ENCODE measurements around the gene TOR2A.

The TOR2A gene

DNA sequence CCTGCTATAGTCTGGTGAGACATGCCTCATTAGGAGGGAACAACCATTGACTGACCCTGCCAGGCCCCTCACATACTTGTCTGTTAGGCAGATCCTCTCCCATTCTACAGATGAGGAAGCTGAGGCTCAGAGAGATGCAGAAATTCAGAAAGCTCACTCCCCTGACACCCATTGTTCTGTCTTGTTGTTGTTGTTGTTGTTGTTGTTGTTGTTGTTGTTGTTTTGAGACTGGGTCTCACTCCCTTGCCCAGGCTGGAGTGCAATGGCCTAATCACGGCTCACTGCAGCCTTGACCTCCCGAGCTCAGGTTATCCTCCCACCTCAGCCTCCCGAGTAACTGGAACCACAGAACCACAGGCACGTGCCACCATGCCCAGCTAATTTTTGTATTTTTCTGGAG is 41.4 kb downstream of the TOR2A start:
- no peak for DNase-seq

DNA sequence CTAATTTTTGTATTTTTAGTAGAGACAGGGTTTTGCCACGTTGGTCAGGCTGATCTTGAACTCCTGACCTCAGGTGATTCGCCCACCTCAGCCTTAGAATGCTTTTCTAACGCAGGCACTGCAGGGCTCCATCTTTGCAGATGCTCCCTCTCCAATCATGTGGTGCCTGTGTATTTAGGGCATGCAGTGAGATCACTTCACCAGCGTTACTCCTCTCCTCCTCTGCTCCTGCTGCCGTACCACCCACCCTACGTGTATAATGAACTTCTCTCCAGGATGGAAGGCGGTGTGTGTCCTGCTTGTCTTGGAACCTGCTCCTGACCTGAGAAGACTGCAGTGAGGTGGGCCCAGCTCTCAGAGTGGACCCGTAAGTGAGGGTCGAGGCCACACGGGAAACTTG is 42.0 kb downstream of the TOR2A start:
- no peak for DNase-seq

DNA sequence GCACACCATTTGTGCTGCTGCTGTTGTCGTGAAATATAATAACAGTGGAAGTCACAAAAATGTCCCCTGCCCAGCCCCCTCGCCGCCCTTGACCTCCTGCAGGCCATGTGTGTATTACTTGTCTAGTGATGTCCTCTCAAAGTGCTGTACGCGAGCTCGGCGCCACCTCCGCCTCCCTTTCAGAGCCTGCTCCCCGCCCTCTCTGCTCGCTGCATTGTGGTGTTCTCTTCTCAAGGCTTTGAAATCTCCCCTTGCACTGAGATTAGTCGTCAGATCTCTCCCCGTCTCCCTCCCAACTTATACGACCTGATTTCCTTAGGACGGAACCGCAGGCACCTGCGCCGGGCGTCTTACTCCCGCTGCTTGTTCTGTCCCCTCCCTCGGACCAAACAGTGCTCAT is 43.0 kb downstream of the TOR2A start:
- DNase-seq = no peak

DNA sequence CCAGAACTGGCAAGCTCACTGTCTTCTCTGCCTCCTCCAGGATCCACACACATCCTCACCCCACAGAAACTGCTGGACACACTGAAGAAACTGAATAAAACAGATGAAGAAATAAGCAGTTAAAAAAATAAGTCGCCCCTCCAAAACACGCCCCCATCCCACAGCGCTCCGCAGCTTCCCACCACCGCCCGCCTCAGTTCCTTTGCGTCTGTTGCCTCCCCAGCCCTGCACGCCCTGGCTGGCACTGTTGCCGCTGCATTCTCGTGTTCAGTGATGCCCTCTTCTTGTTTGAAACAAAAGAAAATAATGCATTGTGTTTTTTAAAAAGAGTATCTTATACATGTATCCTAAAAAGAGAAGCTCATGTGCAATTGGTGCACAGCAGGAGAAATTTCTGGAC is 44.4 kb downstream of the TOR2A start:
- no peak for DNase-seq

DNA sequence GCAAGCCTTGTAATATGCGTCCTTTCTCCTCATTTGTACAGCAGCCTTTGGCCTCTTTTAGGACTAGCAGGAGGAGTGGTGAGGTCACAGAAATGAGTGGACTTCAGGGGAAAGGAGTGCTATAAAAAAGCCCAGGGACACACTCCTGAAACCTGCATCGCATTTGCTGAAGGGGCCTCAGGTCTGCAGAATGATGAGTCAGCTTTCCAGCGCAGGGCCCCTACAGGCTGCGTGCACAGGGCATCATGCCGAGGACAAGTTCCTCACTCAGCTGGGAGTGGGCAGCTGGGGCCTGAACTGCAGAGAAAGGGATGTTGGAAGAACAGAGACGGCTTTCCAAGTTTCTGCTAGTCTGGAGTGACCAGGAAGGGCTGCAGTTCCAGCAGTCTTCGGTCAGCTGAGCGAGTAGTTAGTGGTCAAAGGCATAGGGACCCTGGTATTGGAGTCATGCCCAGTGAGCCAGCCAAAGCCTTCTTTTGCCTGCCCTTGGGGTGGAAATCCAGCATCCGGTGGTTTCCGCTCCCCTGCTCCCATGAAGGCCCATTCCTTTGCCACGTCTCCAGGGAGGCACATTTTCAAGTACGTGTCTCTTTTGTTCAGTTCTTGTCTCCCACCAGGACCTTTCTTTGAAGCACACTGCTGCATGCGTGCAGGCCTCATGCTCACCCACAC is 45.6 kb downstream of the TOR2A start:
- DNase-seq = no peak

DNA sequence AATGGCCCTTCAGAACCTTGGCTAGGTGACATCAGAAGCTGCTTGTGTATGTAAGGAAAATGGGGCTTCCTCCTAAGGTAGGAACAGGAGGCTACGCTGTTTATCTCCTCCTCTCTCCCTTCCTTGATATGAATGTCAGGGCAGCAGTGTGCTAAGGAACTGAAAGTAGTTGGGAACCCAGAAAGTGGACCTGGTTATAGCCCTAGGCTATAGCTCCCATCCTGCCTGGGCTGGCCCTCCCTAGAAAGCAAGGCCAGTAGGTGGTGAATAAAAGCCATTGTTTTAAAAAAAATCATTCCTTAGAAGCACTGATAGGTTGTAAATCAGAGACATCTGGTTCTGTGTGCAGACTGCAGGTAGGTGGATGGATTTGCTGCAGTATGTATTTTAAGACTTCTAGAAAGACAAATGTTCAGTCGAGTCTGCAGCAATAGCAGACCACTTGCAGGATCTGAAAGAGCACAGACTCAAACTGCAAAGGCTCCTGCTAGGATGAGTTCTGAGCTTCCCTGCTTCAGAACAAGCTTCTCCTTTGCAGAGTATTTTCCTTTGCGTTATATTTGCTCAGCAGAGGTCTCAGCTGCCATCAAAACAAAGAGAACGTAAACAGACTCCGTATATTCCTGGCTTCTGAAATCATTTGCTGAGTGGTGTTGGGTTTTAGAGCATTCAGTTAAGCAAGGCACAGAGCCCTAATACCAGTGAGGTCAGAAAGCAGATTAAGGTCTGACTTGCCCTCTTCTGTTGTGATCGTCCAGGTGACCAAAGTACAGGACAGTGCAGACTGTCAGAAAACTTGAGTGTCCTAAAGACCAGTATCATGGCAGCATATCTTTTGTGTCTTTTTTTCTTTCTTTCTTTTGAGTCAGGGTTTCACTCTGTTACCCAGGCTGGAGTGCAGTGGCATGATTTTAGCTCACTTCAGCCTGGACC is 48.4 kb downstream of the TOR2A start:
- no peak for DNase-seq

DNA sequence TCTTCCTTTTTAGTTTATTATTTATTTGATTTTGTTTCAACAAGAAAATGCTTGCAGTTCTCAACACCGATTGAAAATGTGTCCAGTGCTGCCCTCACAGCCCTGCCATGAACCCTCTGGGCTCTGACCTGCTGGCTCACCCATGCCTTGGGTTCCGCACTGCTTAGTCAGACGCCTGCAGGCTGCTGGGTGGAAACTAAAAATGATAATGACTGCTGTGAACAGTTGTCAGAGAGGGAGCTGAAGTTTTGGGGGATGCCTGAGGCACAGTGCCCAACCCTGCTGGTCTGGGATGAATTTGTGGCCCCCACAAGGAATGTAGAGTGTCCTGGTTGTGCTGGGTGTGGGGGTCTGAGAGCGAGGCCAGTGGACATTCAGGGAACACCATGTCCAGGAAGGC is 50.5 kb downstream of the TOR2A start:
- no peak for DNase-seq

DNA sequence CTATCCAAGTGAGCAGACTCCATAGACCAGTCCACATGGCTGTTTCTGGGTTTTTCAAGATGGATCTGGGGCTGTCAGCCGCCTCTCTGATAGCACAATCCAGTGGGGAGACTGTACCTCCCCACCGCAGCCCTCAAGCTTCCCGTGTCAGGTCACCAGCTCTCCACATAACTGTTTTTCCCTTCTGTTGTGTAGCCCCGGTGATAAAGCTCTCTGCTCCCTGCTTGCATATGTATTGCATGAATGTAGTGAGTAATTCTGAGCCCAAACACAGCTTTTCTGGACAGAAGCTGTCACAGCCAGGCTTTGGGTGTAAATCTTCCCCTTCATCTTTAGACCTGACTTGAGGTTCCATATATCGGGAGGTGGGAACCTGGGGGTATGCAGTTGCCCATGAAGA is 51.4 kb downstream of the TOR2A start:
- DNase-seq = no peak

DNA sequence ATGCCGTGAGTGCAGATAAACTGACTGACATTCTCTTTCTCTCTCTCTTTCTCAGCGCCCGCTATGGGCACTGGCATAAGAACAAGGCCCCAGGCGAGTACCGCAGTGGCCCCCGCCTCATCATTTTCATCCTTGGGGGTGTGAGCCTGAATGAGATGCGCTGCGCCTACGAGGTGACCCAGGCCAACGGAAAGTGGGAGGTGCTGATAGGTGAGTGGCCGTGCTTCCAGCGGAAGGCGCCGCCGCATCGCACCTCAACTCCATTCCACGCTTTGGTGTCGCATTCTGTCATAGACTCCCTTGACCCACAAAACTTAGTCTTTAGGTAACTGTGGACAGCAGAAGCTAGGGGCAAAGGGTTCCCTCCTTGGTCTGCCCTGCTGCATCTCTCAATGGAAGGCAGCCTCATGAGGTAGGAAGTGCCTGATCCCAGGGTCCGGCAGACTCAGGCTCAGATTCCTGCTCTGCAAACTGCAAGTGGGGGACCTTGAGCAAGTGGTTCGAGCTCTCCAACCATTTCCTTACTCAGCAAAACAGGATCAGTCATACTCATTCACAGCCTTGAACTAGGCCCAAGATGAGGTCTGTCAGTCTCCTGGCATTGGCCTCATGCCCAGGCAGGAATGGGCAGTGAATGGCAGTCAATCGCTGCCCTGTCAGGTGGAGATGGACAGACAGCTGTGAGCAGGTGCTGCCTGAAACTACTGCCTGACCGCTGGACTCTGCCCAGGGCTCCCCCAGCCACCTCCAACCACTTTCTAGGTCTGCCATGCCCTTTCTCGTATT is 52.5 kb downstream of the TOR2A start:
- no peak for DNase-seq

All from hematopoietic multipotent progenitor cell treated with erythropoietin and hydrocortisone succinate and interleukin-3 and kit ligand, for 6 days (in vitro differentiated cells).